ENCODE results near the gene ARID1A.
A peak's percentile ranks its signal among the peaks of the same experiment; 100 is the strongest.
"Not testable (repeated sequence)": the region's sequence is repeated elsewhere in the genome, so short reads cannot be mapped to it uniquely, and the experiment has no call there.

Gene ARID1A

DNA sequence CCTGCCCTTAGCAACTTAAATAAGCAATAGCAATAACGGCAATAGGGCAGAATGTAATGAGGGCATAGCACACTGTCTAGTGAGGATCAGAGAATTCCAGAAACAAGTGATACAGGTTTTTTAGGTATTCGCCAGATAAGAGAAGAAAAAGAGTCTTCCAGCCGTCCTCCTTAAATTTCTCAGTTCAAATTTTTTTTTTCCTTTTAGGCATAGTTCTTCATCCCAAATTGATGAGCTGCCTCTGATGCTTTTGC is 93.7 kb downstream of the ARID1A start:
- no peak for DNase-seq

DNA sequence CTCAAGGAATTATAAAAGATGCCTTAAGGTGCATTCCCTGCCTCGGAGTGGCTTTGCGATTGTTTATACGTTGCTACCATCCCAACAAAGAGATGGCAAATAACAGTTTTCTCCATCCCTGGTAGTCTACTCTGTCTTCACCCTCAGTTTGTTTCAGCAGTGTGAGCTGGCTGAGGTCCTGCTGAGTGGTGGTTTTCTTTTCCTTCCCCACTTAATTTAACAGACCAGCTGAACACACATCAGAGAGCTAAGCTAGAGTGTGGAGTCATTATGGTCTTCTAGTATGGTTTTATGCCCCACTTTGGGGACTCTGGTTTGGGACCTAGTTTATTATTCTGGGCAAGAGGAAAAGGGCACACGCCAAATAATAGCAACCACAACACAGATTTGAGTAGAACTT is 94.1 kb downstream of the ARID1A start:
- DNase-seq: no peak

DNA sequence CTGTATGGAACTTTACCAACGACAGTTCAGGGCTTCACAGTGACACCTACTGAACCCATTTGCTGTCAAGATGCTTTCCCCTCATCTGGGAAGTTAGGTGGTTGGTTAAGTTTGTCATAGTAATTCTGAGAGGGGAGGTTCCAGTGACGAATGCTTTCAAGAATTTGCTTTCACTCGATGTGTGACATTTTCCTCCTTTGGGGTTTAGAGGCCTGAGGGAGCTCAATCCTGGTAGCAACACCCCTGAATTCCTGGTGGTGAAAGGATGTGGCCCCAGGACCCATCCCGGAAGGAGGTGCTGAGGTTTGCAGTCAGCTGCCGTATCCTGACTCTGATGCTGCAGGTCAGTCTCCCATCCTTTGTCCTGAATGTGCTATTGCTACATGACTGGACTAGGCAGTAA is 94.7 kb downstream of the ARID1A start:
- no peak for DNase-seq

GRCh38 chr1:26791148-26791547 is 95.3 kb downstream of the ARID1A start:
- no peak for DNase-seq

GRCh38 chr1:26791626-26792025 is 95.8 kb downstream of the ARID1A start:
- no peak for DNase-seq

GRCh38 chr1:26792924-26793323 is 97.1 kb downstream of the ARID1A start:
- no peak for DNase-seq

- DNase-seq: no peak
Measured at GRCh38 chr1:26794391-26794790, 98.6 kb downstream of the ARID1A start.

DNA sequence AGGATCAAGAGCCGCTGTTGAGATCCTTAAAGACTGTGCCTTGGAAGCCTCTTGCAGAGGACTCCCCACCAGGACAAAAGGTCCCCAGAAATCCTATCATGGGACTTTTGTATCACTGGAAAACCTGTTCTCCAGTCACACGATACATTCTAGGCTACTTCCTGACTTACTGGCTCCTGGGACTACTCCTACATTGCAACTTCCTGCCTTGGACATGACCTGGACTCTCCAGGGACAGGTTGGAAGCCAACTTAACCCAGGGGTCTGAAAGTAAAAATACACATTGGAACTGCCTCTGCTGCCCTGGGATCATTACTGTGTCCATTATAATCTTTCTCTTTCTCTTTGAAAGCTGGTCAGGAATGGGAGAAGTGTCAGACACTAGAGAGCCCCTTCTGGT is 101.8 kb downstream of the ARID1A start:
- DNase-seq: no peak

- peak; percentile 23 for DNase-seq
Measured at GRCh38 chr1:26799479-26800142, 103.8 kb downstream of the ARID1A start.

DNA sequence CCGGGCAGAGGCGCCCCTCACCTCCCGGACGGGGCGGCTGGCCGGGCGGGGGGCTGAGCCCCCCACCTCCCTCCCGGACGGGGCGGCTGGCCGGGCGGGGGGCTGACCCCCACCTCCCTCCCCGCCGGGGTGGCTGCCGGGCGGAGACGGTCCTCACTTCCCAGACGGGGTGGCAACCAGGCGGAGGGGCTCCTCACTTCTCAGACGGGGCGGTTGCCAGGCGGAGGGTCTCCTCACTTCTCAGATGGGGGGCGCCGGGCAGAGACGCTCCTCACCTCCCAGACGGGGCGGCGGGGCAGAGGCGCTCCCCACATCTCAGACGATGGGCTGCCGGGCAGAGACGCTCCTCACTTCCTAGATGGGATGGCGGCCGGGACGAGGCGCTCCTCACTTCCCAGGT is 108.1 kb downstream of the ARID1A start:
- DNase-seq: not testable (repeated sequence)

GRCh38 chr1:26810105-26810504 is 114.3 kb downstream of the ARID1A start:
- peak; percentile 85 for DNase-seq

GRCh38 chr1:26811057-26811456 is 115.2 kb downstream of the ARID1A start:
- DNase-seq: no peak

DNA sequence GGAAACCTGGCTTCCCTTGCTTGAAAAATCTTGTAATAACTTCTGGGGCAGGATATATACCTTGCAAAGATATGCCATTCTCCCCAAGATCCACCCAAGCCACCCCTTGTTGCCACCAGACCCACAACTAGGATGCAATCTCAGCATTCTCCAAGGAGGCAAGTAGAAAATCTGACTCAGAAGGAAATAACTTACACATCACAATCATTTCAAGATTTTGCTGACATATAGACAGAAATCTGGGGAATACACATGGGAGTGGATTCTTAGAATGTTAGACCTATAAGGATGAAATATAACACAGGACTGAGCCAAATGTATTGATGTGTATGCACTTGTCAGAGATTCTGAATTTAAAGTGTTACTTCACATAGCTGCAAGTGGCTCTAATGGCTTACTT is 115.9 kb downstream of the ARID1A start:
- DNase-seq: peak; percentile 19

DNA sequence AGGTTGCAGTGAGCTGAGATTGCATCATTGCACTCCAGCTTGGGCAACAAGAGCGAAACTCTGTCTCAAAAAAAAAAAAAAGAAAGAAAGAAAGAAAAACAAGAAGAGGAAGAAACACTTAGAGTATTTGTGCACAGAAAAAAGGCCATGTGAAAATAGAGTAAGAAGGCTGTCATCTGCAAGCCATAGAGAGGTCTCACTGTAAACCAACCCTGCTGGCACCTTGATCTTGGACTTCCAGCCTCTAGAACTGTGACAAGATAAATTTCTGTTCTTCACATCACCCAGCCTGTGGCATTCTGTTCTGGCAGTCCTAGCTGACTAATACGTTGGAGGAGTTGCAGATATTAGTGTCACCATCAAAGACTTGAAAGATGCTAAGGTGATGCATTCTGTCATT is 118.6 kb downstream of the ARID1A start:
- no peak for DNase-seq

GRCh38 chr1:26814893-26815292 is 119.1 kb downstream of the ARID1A start:
- DNase-seq: no peak

DNA sequence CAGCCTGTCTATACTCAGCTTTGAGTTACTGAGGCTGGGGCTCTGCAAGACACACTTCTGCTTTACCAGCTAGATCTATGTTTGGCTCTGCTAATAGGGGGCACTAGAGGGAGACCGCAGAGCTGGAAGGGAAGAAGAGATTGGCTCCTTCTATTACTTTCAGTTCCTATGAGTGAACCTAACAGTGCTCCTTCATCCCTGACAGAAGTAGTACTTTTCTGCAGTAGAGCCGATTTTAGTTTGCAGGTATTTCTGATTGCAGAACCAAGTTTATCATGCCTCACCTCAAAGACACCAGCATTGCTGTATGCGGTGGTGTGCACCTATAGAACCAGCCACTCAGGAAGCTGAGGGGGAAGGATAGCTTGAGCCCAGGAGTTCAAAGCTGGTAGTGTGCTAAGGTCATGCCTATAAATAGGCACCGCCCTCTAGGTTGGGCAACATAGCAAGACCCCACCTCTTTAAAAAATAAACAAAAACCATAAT is 125.0 kb downstream of the ARID1A start:
- DNase-seq: peak; percentile 86

- no peak for DNase-seq
Measured at GRCh38 chr1:26822737-26823395, 127.1 kb downstream of the ARID1A start.

- no peak for DNase-seq
Measured at GRCh38 chr1:26824731-26825130, 128.9 kb downstream of the ARID1A start.

DNA sequence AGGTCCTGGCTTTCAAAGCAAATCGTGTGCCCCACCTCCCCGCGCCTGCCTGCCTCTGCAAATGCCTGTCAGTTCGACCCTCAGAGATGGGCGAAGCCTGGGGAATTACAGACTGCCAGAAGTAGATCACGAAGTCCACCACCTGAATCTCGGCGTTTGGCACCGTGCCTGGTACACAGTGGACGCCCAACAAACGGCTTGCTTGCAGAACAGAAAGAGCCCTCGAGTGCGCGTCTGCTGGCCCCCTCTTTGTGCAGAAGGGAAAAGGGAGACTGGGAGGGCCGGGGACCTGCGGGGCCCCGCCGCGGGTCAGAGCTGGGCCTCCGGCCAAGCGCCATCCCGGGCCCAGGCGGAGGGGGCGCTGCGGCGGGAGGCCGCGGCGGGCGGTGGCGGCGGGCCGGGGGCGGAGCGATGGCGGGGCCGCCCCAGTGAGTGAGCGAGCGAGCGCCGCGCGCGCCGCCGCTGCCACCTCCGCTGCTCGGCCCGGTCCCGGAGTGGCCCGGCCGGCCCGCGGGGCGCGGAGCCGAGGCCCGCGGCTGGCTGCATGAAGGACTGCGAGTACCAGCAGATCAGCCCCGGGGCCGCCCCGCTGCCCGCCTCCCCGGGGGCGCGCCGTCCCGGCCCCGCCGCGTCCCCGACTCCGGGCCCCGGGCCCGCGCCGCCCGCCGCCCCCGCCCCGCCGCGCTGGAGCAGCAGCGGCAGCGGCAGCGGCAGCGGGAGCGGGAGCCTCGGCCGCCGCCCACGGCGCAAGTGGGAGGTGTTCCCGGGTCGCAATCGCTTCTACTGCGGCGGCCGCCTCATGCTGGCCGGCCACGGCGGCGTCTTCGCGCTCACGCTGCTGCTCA is 130.7 kb downstream of the ARID1A start, which contains the start of gene ZDHHC18:
Gene ZDHHC18, plus strand, starts transcription at position 428 of the 845 bp plus-strand sequence. Its CDS starts 117 bp downstream, at position 545.
- peak; percentile 85 for DNase-seq

DNA sequence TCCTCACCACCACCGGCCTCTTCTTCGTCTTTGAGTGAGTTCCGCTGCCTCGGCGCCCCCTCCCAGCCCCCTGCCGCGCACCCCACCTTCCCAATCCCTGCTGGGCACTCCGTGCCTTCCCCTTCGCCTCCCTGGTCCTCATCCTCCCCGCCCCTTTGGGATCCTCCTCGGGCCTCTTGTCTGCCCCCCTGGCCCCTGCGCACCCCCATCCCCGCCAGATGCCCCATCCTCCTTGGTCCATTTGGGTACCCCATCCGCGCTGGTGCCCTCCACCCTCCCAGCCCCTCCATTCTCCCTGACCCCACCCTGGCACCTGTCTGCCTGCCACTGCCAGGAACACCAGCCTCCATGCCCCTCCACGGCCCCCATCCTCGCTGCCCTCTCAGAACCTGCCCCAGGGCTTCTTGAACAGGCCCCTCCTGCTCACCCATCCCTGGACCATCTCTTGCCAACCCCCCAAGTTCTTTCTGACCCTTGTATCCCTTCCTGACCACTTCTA is 131.3 kb downstream of the ARID1A start:
- DNase-seq: no peak

- DNase-seq: no peak
Measured at GRCh38 chr1:26827663-26828062, 131.8 kb downstream of the ARID1A start.

DNA sequence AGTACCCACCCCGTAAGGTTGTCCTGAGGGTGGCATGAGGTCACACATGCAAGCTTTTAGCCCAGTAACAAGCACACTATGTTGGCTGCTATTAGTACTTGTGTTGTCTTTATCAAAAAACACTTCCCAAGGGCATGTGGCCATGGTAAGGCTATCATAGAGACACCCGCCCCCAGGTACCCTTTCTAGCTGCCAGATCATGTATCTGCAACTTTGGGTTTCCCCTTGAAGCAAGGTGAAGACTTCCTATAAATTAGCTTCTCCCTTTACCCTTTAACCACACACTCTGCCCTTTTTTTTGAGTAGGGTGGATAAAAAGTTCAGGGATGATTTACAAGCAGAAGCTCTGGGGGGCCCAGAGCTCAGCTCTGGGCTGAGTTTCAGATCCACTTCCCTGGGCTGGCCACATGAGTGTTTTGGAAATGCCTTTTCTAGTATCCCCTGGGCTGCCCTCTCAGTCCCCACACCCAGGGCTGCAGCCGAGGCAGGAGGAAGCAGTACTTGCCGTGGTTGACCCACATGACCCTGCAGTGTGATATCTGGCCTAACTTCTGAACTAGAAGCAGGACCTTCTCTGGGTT is 132.7 kb downstream of the ARID1A start:
- DNase-seq: no peak

- DNase-seq: no peak
Measured at GRCh38 chr1:26829184-26829911, 133.5 kb downstream of the ARID1A start.
